AG08395 (cell line): ENCODE results near the gene AGBL3.

Source experiments
- DNase-seq: peaks from one replicate; pipeline ENCODE4 v3.0.0; 2012; ENCODE audit warnings: mixed read lengths, low spot score

The AGBL3 gene

DNA sequence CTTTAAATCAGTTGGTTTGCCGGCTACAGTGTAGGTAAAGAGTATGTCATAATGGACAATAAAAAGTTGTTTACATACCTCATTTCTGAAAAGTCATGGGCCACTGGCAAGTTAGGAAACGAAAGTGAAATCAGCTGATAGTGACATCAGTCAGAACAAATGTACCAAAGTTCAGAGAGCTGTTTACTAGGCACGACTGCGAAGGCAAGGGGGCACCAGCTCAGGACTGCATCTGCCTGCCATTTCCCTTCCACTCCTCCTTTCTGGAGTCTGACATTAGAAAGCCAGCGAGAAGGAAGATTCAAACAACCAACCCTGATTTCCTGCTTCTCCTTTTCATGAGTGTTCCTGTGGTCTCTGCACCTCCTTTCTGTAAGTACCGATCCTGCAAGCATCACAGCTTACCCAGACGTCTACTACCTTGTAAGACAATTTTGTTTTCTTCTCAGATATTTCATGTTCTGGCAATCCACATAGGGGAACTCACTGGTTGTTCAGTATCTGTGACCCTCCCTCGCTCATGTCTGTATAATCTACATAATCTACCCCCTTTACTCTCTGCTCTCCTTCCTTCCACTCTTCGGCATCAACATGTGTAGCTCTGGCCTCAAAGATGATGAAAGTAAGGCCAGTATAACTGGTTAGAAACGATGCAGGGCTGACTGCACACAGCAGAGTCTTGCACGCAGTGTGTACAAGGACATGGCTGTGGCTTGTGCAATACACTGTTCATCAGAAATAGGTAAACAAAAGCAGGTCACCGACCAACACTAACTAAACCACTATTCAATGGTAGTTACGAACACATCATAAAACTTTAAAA lies 161.8 kb downstream of the AGBL3 start, which contains the start of gene TMEM140:
Gene TMEM140 (plus strand): TSS at position 174 of the 823 bp plus-strand sequence. CDS start 16,370 bp downstream, outside the sequence.
- DNase-seq, result peak; percentile 53

DNA sequence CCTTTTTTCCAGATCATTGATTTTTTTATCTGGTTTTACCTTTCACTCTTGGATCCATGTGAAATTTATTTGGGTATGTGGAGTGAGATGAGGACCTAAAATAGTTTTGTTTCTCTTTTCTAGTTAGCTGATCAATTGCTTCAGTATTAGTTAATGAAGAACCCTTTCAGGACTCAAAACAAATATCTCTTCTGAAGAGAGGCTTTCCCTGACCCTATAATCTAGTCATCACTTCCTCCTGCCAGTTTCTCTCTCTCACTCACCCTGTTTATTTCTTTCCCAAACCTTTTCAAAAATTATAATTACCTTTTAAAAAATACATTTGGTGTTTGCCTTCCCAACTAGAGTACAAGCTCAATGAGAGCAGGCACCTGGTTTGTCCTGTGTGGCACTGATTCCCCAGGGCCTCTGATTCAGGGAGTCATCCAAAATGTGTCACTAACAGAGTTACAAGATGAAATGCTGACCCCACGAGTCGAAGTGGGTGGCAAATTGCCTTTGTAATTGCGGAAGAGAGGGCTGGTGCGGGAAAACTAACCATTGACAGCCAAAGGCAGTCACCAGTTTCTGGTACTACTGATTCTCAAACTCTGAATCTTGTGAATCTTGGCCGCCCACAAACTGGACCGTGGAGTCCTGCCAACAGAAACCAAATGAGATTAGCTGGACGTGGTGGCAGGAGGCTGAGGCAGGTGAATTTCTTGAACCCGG lies 163.9 kb downstream of the AGBL3 start:
- DNase-seq, result no peak

DNA sequence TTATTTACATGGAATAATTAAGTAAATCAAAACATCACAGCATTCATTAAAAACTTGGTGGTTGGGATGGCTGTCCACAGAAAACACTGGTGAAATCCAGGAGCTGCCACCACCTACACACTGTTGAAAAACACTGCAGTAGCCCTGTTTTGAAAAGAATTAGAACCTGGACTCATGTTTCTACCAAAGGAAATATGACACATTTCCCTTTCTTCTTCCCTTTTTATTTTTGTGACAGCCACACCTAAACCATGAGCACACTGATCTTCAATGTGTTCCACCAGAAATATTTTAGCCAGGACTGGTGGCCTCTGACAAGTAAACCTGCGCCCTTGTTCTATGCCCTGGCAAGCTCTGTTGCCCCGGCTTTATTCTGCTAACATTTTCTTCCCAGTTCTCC lies 164.8 kb downstream of the AGBL3 start:
- no peak for DNase-seq

DNA sequence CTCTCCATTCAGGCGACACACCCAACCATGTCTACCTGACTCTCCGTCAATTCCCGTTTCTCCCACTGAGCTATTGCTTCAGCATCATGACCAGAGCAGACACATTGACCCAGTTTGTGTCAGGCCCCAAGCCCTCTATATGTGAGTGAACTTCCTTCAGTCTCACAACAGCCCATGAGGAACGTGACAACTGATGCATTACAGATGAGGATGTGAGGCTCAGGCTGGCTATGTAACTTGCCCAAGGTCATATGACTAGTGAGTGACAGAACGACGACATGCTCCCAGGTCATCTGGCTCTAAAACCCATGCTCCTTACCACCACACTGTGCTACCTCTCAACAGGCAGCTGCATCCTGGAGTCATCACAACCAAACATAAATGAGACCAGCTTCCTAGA lies 165.2 kb downstream of the AGBL3 start:
- no peak for DNase-seq

DNA sequence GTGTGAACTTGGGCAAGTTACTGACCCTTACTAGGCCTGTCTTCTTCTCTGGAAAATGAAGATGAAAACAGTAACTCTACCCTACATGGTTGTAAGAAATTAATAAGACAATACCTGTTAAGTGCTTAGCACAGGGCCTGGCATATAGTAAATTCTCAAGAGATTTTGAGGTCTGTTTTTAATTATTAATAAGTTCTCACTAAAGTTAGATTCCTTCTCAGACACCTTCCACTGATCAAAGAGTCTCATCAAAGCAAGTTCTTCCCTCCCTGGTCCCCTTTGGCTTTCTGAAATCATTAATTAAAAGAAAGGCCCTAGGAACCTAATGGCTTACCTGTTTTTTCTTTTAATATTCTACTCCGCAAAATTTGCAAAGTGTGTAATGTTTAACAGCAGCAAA lies 166.1 kb downstream of the AGBL3 start:
- no peak for DNase-seq

DNA sequence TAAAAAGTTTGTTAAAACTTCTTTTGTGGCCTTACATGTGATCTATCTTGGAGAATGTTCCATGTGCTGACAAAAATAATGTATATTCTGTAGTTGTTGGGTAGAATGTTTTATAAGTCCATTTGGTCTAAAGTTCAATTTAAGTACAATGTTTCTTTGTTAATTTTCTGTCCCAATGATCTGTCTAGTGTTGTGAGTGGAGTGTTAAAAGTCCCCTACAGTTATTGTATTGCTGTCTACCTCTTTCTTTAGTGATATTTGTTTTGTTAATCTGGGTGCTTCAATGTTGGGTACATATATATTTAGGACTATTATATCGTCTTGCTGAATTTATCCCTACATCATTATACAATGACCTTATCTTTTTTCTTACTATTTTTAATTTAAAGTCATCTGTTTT lies 168.4 kb downstream of the AGBL3 start:
- no peak for DNase-seq

DNA sequence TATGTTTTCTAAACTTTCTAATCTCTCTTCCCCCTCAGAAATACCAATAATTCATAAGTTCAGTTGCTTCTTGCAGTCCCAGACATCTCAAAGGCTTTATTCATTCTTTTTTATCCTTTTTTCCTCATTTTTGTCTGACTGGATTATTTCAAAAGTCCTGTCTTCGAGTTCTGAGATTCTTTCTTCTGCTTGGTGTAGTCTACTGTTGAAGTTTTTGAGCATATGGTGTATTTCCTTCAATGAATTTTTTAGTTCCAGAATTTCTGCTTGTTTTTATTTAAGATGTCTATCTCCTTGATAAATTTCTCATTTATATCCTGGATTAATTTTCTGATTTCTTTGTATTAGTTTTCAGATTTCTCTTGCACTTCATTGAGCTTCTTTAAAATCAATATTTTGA lies 170.0 kb downstream of the AGBL3 start:
- DNase-seq, result no peak

DNA sequence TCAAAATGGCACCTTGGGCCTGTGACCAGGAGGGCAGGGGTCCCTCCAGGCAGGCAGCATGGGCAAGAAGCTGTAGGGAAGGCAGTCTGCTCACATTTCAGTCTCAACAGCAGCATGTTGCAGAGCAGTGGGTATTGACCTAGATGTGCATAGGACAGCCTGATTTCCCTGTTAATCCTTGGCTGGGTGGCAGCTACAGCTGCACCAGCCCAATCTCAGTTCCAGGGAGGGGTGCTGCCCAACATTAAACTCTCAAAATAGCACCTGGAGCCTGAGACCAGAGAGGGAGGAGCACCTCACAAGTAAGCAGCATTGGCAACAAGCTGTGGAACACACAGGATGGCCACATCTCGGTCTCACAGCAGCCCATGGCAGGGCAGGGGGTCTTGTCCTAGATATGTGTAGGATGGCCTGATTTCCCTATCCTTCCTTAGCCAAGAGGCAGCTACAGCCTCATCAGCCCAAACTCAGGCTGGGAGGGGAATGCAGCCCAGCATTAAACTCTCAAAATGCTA lies 171.9 kb downstream of the AGBL3 start:
- DNase-seq, result no peak

DNA sequence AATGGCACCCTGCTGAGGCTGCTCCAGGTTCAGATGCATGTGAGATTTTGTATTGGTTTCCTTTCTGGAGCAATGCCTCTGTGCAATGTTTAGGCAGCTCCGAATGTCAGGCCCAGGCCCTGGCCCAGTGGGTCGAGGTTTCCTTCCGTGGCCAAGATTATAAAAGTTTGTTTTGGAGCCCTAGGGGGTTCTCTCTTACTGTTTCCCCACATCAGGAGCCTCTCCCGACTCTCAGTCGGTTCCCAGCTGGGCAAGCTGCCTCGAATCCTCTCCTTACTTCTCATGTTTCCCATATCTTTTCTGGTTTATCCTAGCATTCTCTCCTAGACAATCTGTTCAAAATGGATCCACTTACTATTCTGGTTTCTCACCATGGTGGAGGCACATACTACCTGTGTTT lies 172.6 kb downstream of the AGBL3 start:
- DNase-seq, result no peak

DNA sequence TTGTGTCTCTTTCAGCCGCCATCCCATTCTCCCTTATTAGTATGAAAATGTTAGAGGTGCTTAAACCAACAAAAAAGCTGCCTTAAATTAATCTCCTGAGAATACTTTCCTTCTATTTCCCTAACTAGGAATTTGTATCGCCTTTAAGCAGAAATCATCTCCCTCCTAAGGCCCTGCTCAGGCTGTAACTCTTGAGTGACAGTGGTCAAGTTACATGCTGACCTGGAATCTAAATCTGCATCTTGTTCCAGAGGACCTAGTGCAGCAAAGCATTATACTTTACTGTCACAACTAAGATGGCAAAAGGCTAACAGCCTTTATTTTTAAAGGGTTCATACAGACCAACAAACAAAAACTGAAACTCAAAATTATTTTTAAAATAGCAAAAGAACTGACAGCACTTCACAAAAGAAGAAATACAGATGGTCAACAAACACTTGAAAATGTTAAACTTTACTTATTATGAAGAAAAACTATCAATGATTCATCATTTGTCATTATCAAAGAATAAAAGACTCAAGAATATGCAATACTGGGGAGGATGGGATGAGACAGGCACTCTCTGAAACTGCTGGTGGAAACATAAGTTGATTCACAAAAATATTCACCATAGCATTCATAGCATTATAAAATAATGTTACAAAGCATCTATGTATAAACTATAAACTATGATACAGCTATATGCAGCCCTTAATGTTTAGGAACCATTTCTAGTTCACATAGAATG lies 173.2 kb downstream of the AGBL3 start:
- no peak for DNase-seq

DNA sequence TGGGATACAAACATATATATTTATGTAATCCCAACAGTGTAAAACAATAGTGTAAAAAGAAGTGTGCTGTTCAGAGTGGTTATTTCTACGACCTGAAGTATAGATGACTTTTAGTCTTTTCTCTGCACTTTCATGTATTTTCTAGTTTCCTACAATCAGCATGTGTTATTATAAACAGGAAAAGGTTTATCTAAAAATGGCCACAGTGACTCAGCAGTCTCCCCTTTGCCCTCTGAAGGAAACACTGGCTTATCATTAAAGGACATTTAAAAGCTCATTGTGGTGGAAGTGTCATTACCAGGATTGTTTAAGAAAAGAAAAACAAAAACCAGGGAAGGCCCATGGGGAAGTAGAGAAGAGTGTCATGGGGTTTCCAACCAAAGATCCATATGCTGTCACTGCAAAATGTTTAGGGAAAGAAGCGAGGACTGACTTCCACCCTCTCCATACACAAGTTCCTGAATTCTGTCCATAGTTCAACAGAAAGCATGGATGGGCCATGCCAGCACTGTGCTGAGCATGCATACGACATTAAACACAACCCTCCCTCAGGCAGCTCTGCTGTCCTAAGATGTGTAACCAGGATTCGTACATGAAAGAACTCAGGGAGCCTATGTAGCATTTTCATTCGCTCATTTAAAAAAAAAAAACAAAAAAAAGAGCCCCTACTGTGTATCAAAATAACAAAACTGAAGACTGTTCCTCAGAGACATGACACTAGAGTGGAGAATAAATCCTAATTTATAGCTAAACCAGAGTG lies 174.0 kb downstream of the AGBL3 start:
- no peak for DNase-seq

DNA sequence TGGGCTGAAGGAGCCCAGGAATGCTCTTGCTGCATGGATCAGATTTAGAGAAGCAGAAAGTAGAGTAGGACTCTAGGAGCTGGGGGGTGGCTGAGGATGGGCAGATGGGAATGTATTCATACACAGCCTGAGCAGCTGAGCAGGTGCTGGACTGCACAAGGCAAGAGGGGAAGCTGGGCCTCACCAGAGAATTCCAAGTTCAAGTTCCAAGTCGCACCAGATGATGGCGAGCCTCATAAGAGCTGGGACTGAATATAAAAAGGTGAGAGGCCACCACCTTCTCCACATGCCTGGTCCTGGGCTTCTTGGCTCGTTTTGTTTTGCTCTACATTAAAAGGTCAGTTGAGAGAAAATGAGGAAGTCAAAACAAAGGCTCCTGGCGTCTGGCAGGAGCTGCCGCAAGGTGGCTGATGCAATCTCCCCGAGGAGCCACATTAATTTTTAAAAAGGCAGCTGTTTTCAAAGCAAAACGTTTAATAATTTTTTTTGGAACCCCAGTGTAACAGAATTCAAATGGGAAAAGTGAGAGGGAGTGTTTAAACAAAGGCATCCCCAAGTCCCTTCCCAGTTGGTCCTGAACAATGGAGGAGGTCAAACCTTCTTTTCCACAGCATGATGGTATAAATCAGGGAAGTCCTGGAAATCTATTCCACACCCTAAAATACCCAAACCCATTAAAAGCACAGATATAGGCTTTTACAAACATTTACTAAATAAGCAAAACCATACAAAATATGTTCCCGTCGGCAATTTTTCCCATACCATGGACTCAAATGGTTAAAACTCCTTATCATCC lies 174.7 kb downstream of the AGBL3 start:
- no peak for DNase-seq

DNA sequence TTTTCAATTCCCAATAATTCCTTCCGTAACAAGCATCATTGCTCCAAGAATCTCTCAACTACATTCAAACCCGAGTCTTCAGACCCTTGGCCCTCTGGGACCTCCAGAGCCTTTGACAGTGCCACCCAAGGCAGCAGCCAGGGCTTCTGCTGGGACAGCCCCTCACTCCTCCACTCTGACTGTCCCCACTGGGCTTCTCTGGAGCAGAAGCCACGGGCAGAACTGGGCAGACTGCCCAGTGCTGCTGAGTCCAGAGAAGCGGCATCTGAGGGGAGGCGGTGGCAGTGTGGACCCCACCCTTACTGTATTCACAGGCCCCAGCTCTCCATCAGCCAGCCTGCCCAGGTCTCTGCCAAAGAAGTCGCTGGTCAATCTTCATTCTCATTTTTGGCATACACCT lies 175.4 kb downstream of the AGBL3 start:
- DNase-seq, result no peak

DNA sequence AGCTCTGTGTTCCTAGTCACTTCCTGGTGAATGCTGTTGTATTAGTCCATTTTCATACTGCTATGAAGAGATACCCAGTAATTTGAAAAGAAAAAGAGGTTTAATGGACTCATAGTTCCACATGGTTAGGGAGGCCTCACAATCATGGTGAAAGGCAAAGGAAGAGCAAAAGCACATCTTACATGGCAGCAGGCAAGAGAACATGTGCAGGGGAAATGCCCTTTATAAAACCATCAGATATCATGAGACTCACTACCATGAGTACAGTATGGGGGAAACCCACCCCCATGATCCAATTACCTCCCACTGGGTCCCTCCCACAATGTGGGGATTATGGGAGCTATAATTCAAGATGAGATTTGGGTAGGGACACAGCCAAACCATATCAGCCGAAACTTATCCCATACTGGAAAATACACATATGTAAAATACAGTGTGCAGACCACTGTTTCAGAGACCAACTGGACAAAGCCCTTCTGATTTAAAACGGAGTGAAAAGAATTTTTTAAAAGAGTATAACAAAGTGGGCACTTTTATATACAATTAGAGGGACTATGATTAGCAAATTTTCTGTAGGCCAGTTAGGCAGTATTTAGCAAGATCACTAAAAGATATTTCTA lies 176.2 kb downstream of the AGBL3 start:
- no peak for DNase-seq

DNA sequence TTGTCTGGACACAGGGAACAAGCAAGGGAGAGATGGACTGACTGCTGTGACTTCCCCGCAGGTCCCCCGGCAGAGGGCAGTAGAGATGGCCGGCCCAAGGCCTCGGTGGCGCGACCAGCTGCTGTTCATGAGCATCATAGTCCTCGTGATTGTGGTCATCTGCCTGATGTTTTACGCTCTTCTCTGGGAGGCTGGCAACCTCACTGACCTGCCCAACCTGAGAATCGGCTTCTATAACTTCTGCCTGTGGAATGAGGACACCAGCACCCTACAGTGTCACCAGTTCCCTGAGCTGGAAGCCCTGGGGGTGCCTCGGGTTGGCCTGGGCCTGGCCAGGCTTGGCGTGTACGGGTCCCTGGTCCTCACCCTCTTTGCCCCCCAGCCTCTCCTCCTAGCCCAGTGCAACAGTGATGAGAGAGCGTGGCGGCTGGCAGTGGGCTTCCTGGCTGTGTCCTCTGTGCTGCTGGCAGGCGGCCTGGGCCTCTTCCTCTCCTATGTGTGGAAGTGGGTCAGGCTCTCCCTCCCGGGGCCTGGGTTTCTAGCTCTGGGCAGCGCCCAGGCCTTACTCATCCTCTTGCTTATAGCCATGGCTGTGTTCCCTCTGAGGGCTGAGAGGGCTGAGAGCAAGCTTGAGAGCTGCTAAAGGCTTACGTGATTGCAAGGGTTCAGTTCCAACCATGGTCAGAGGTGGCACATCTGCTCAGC lies 178.2 kb downstream of the AGBL3 start:
- DNase-seq, result no peak

DNA sequence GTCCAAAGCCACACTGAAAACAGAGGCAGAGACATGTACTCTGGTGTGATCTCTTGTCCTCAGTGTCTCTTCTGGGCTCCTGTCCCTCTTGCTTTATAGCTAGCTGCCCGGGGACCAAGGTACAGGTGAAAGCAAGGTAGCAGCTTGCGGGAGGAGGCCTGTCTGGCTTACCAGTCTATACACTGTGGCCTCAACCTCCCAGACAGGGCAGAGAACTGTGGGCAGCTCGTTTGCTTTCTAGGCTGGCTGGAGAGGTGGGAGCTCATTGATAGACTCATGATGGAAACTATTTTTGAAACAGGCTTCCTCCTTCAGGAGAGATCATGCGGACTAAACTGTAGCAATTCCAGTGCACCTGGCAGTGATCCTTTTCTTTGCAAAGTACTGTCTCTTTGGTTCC lies 179.6 kb downstream of the AGBL3 start:
- no peak for DNase-seq

DNA sequence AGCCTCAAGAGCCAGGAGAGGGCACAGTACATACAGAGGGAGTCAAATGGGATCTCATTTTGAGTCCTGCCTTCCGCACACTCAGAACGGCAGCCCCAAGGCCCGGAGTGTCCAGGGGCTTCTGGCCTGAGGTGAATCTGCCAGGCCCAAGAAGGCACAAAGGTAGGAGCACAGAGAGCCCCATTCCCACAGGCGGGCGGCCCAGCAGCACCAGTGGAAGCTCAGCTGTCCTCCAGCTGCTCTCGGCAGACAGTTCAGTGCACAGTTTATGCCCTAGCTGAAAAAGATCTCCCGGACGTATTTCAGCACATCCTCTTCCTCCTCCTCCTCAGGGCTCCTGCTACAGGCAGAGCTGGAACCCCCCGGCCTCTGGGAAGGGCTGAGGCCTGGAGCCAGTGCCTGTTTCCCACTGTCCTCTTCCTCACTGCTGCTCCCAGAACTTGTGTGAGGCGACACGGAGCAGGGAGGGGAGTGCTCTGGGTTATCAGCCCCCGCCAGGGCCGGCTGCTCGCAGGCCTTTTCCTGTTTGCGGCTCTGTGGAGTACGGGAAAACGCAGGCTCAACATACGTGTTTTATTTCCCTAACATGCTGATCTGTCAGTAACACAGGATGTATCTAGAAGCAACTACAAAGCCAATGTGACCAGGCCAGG lies 180.2 kb downstream of the AGBL3 start:
- DNase-seq, result no peak

DNA sequence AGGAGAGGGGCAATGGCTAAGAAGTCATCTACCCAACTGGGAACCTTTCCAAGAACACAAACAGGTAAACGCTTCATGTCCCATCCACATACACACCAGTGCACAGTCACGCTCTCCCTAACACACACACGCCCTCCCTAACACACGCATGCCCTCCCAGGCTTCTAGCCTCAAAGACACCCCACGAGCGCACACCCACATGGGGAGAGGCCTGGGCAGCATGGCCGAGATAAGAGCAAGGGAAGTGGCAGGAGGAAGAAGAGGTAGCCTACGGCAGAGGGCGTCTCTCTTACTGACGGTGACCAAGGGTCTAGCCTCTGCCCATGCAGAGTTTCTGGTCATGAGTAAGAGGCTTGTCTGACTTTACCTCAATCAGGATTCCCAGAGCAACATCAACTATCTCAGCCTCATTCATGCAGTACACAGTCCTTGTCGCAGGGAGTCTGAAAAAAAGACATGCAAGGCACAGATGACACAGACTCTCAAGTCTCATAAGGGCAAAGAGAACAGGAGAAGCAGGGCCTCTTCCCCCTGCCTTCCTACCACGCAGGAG lies 181.1 kb downstream of the AGBL3 start:
- no peak for DNase-seq

DNA sequence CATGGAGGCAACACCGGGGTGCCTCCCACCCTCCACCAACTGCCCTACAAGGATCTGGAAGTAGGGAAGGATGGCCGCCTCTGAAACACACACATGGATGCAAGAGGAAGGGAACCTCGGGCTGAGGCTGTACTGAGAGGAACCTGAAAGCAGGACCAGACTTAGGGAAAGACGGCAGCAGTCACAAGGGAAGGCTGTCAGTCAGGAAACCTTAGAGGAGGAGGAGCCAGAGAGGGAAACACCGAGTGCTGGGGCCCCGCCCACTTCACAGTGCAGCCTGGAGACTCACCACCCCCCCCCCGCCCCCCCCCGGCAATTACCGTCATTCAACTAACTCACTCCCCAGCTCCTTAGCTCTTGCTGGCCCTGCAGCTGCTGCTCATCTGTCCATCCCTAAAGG lies 181.7 kb downstream of the AGBL3 start:
- no peak for DNase-seq
